HCT116 (cell line): ENCODE measurements around the gene ZNF791. TPM values are rescaled to one million over a fixed set of nuclear protein-coding genes. Genes with fewer than 3 reads are reported as not detected.
A peak's percentile ranks its signal among the peaks of the same experiment; 100 is the strongest.
"Not testable (repeated sequence)": the region's sequence is repeated elsewhere in the genome, so short reads cannot be mapped to it uniquely, and the experiment has no call there.

Source experiments
- ATAC-seq: fragments of 200-7000 bp; cut with Tn5 transposase; 2 replicates; pipeline ENCODE4 v1.9.1; 2020; ENCODE audit warnings: mild to moderate bottlenecking, moderate library complexity
- BruUV-seq: library from RNA; stranded (reverse); fragments of 400-500 nt; replicated peaks from 2 replicates; lab custom pipeline; 2021; lab: Mats Ljungman, UMichigan
- CTCF ChIA-PET: fragments of 300-600 bp; sonication (Branson Sonifier 250); formaldehyde crosslinking; loops from one replicate; lab custom pipeline; 2021; ENCODE audit warnings: antibody characterized with exemption; lab: Charles Lee
- POLR2A ChIA-PET: fragments of 300-600, 350-600 bp; sonication (Branson Sonifier 250); formaldehyde crosslinking; loops from one replicate; lab custom pipeline; 2021; ENCODE audit warnings: antibody characterized with exemption; lab: Charles Lee
- RAD21 ChIA-PET, 2 experiments: fragments of 300-600 bp; sonication (Branson Sonifier 250); formaldehyde crosslinking; loops; one replicate each; lab custom pipeline; 2023; ENCODE audit warnings: low total read pairs in 2 of 2; ENCODE audit not compliant: uncharacterized antibody in 2 of 2, unreplicated experiment in 2 of 2, low non-redundant PET in 1 of 2; lab: Charles Lee
- DNase-seq: peaks from one replicate; pipeline ENCODE4 v3.0.0-alpha.2; 2010; ENCODE audit warnings: low read depth, low spot score
- H2AFZ ChIP-seq: fragments of 200-600 bp; shearing (Covaris generic), sonication (generic); 2 replicates; pipeline ENCODE4 v1.6.1; 2017; ENCODE audit warnings: low read depth, mixed run types, mixed read lengths, antibody characterized with exemption, low read length; ENCODE audit not compliant: poor library complexity, severe bottlenecking
- H3K27ac ChIP-seq: 2 replicates; pipeline ENCODE4 v1.5.1; 2012; ENCODE audit warnings: low read depth, low read length
- H3K27me3 ChIP-seq: fragments of 200-600 bp; sonication (generic); 2 replicates; pipeline ENCODE4 v1.6.1; 2016; ENCODE audit warnings: mixed run types, low read length, mixed read lengths; ENCODE audit not compliant: insufficient read depth
- H3K36me3 ChIP-seq, 2 experiments: fragments of 200-500 bp in 1 of 2; fragments of 200-600 bp in 1 of 2; sonication (Bioruptor generic) in 1 of 2; sonication (generic) in 1 of 2; 2 replicates each; pipeline versions ENCODE4 v1.5.1 to v1.6.1; 2014 to 2016; ENCODE audit warnings: low read length in 2 of 2, inconsistent platforms in 1 of 2, mixed read lengths in 1 of 2, mixed run types in 1 of 2; ENCODE audit not compliant: insufficient read depth in 2 of 2, control insufficient read depth in 1 of 2
- H3K4me1 ChIP-seq, 2 experiments: fragments of 200-600 bp in 1 of 2; sonication (generic) in 1 of 2; 2 replicates each; pipeline versions ENCODE4 v1.5.1 to v1.6.1; 2012 to 2017; ENCODE audit warnings: low read length in 2 of 2, inconsistent platforms in 1 of 2, mild to moderate bottlenecking in 1 of 2, mixed read lengths in 1 of 2, mixed run types in 1 of 2, moderate library complexity in 1 of 2; ENCODE audit not compliant: insufficient read depth in 2 of 2, control insufficient read depth in 1 of 2
- H3K4me2 ChIP-seq: fragments of 200-600 bp; sonication (generic); 2 replicates; pipeline ENCODE4 v1.6.1; 2017; ENCODE audit warnings: mixed run types, low read length, mixed read lengths
- H3K4me3 ChIP-seq, 2 experiments: fragments of 200-600 bp in 1 of 2; sonication (generic) in 1 of 2; replicated peaks in 1 of 2; 2 replicates each; pipeline ENCODE4 v1.5.1; 2011 to 2016; ENCODE audit warnings: low read length in 2 of 2, control low read depth in 1 of 2, low read depth in 1 of 2, mild to moderate bottlenecking in 1 of 2, mixed read lengths in 1 of 2, mixed run types in 1 of 2
- H3K79me2 ChIP-seq: fragments of 200-600 bp; sonication (generic); 2 replicates; pipeline ENCODE4 v1.6.1; 2017; ENCODE audit warnings: mild to moderate bottlenecking, mixed run types, low read length, moderate library complexity, mixed read lengths; ENCODE audit not compliant: insufficient read depth
- H3K9ac ChIP-seq: fragments of 200-600 bp; sonication (generic); 2 replicates; pipeline ENCODE4 v1.6.1; 2016; ENCODE audit warnings: low read length, mixed read lengths
- H3K9me2 ChIP-seq: fragments of 200-600 bp; sonication (generic), shearing (Covaris generic); 2 replicates; pipeline ENCODE4 v1.6.1; 2017; ENCODE audit warnings: mixed run types, mild to moderate bottlenecking, moderate library complexity; ENCODE audit not compliant: insufficient read depth
- H3K9me3 ChIP-seq, 2 experiments: fragments of 200-500 bp in 1 of 2; fragments of 200-600 bp in 1 of 2; sonication (Bioruptor generic) in 1 of 2; sonication (generic) in 1 of 2; 2 replicates each; pipeline ENCODE4 v1.6.1; 2014 to 2017; ENCODE audit warnings: low read length in 2 of 2, mixed read lengths in 2 of 2, inconsistent platforms in 1 of 2, low read depth in 1 of 2, mild to moderate bottlenecking in 1 of 2, mixed run types in 1 of 2, moderate library complexity in 1 of 2; ENCODE audit not compliant: control insufficient read depth in 1 of 2, insufficient read depth in 1 of 2
- H4K20me1 ChIP-seq: fragments of 200-600 bp; sonication (generic), shearing (Covaris generic); 2 replicates; pipeline ENCODE4 v1.6.1; 2017; ENCODE audit warnings: mixed run types, mild to moderate bottlenecking, moderate library complexity; ENCODE audit not compliant: insufficient read depth
- EGR1 ChIP-seq: IDR thresholded peaks from 2 replicates; pipeline ENCODE4 v1.6.1; 2012; ENCODE audit warnings: low read depth
- EZH2phosphoT487 ChIP-seq: fragments of 200-600 bp; IDR thresholded peaks from 2 replicates; pipeline ENCODE4 v1.6.1; 2018; ENCODE audit warnings: antibody characterized with exemption, borderline replicate concordance
- FOSL1 ChIP-seq: IDR thresholded peaks from 2 replicates; pipeline ENCODE4 v1.6.1; 2012; ENCODE audit warnings: low read depth
- JUND ChIP-seq: IDR thresholded peaks from 2 replicates; pipeline ENCODE4 v1.6.1; 2012
- RAD21 ChIP-seq: IDR thresholded peaks from 2 replicates; pipeline ENCODE4 v1.6.1; 2012; ENCODE audit warnings: low read depth, mild to moderate bottlenecking
- SIN3A ChIP-seq: IDR thresholded peaks from 2 replicates; pipeline ENCODE4 v1.6.1; 2012; ENCODE audit warnings: low read depth
- ZFX ChIP-seq: fragments of 450-650 bp; IDR thresholded peaks from 2 replicates; pipeline ENCODE4 v1.6.1; 2017
- intact Hi-C: fragments of 100-400 bp; cut with micrococcal nuclease; formaldehyde crosslinking; loops from 2 replicates; pipeline ENCODE4 v1.10.0; 2022
- total RNA-seq: library from RNA; stranded (reverse); gene quantifications from one replicate; pipeline ENCODE4 v1.2.1, GENCODE V29; 2021; ENCODE audit not compliant: unreplicated experiment
- TF ChIP-seq, protein P1 (sequence below), 3 experiments: fragments of 200-600 bp in 1 of 3; sonication (generic) in 1 of 3; IDR thresholded peaks in 2 of 3; conservative IDR thresholded peaks in 1 of 3; 2 replicates each; pipeline ENCODE4 v1.5.1; 2012 to 2017; ENCODE audit warnings: low read depth in 2 of 3, low read length in 2 of 3, antibody characterized with exemption in 1 of 3, borderline replicate concordance in 1 of 3, control low read depth in 1 of 3, mild to moderate bottlenecking in 1 of 3, mixed read lengths in 1 of 3, mixed run types in 1 of 3, moderate library complexity in 1 of 3; ENCODE audit not compliant: insufficient read depth in 1 of 3

ZNF791 gene
- total RNA-seq, 1 experiment from 2014 or later = 21.2 TPM

DNA sequence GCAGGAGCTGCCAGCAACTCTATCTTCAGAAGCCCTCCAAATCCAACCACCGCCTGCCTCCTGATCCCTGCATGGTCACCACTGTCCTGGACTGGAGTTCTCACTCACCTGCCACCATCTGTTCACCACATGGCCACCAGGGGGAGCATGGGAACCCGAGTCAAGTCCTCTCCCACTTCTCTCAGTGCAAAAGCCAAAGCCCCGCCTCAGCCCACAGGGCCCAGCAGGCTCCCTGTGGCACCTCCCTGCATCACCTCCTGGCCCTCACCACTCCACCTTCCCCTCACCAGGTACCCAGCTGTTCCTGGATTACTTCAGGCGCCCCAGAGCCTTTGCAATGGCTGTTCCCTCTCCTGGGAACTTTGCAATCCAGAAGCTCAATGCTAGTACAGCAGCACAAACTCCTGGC is 65.7 kb downstream of the ZNF791 start:
- ChIA-PET RAD21 (no interaction called here), CTCF (interaction anchor here (1.0 to 1.7 kb wide), 3 partner anchors 12 to 119 kb away, joined by 4 to 7 read pairs (median 4); no protein-coding TSS in a partner anchor), POLR2A (no interaction called here)
- H3K9me2 ChIP-seq = no peaks in the 10 kb centered on the region
- no peak overlapping the region for H3K9ac ChIP-seq
- H3K4me2 ChIP-seq = no peak overlapping the region
- H3K27me3 ChIP-seq = no peaks in the 10 kb centered on the region
- DNase-seq (peak; percentile 67), ATAC-seq (peak; percentile 69)
- peaks cover 25 to 58% of the 10 kb centered on the region in 2 experiments; a peak in 3 of 4 replicates for H3K36me3 ChIP-seq
- no peaks in the 10 kb centered on the region for H4K20me1 ChIP-seq
- H3K4me3 ChIP-seq = no peak overlapping the region
- no TSS peak for BruUV-seq
- no peaks in the 10 kb centered on the region for H3K9me3 ChIP-seq
- intact Hi-C loops = loop anchor here (2.0 kb wide), 1 partner anchor 120 kb away; no protein-coding TSS in a partner anchor
- peak; percentile 63 for TF ChIP-seq RAD21
- no peak for TF ChIP-seq EGR1
- TF ChIP-seq, protein P1, sequence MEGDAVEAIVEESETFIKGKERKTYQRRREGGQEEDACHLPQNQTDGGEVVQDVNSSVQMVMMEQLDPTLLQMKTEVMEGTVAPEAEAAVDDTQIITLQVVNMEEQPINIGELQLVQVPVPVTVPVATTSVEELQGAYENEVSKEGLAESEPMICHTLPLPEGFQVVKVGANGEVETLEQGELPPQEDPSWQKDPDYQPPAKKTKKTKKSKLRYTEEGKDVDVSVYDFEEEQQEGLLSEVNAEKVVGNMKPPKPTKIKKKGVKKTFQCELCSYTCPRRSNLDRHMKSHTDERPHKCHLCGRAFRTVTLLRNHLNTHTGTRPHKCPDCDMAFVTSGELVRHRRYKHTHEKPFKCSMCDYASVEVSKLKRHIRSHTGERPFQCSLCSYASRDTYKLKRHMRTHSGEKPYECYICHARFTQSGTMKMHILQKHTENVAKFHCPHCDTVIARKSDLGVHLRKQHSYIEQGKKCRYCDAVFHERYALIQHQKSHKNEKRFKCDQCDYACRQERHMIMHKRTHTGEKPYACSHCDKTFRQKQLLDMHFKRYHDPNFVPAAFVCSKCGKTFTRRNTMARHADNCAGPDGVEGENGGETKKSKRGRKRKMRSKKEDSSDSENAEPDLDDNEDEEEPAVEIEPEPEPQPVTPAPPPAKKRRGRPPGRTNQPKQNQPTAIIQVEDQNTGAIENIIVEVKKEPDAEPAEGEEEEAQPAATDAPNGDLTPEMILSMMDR (IDR thresholded peaks at IDR 0.05 in 2 of 3, conservative IDR thresholded peaks at IDR 0.05 in 1 of 3; ENCODE audit: borderline replicate concordance in 1 of 3, insufficient read depth in 1 of 3, low read depth in 2 of 3, low read length in 2 of 3) = peak; percentile 61 to 94 (median 91)
- no peak for TF ChIP-seq FOSL1
- TF ChIP-seq, all 23 proteins: peak for 2
- no peak overlapping the region for H2AFZ ChIP-seq
- H3K27ac ChIP-seq = no peak overlapping the region
- H3K4me1 ChIP-seq = peaks cover 5 to 13% of the 10 kb centered on the region in 2 experiments; a peak in 3 of 4 replicates
- peaks cover 30% of the 10 kb centered on the region for H3K79me2 ChIP-seq

DNA sequence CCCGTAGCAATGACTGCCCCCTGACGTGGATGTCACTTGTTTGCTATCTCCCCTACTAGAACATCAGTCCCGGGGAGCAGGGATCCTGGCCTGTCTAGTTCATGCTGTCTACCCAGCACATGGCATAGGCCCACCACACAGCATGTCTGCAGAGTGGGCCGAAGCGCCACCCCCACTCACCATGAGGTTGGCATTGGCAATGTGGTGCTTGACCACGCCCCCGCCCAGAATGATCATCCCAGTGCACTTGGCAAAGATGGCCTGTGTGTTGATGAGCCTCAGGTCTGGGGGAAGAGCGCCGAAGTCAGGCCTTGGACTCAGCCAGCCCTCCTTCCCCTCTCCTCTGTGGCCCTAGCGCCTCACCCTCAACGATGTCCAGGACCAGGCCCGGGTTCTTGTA is 66.2 kb downstream of the ZNF791 start:
- Histone ChIP-seq H3K79me2 (peaks cover 30% of the 10 kb centered on the region), H3K4me3 (no peak overlapping the region), H3K27ac (no peak overlapping the region), H3K9ac (no peak overlapping the region), H3K4me1 (peaks cover 5 to 13% of the 10 kb centered on the region in 2 experiments; a peak in 3 of 4 replicates), H2AFZ (no peak overlapping the region), H4K20me1 (no peaks in the 10 kb centered on the region), H3K4me2 (no peak overlapping the region), H3K9me3 (no peaks in the 10 kb centered on the region), H3K36me3 (peaks cover 25 to 55% of the 10 kb centered on the region in 2 experiments; a peak in 3 of 4 replicates), H3K9me2 (no peaks in the 10 kb centered on the region), H3K27me3 (no peaks in the 10 kb centered on the region)
- ChIA-PET CTCF (interaction anchor here (1.0 to 1.7 kb wide), 3 partner anchors 13 to 119 kb away, joined by 4 to 7 read pairs (median 4); no protein-coding TSS in a partner anchor), POLR2A (no interaction called here), RAD21 (no interaction called here)
- intact Hi-C loops = loop anchor here (2.0 kb wide), 1 partner anchor 120 kb away; no protein-coding TSS in a partner anchor
- BruUV-seq = no TSS peak
- ATAC-seq = no peak
- TF ChIP-seq RAD21 (no peak), JUND (no peak), ZFX (no peak), EZH2phosphoT487 (no peak), EGR1 (no peak), SIN3A (no peak)
- no peak for DNase-seq

DNA sequence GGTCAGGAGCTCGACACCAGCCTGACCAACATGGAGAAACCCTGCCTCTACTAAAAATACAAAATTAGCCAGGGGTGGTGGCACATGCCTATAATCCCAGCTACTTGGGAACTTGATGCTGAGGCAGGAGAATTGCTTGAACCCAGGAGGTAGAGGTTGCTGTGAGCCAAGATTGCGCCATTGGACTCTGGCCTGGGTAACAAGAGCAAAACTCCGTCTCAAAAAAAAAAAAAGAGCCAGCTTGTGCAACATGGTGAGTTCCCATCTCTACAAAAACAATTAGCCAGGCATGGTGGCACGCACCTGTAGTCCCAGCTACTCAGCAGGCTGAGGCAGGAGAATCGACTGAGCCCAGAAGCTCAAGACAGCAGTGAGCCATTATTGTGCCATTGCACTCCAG is 67.3 kb downstream of the ZNF791 start:
- ChIA-PET POLR2A (interaction anchor here (0.7 kb wide), 1 partner anchor 44 kb away, joined by 4 read pairs; no protein-coding TSS in a partner anchor), CTCF (interaction anchor here (0.7 kb wide), 1 partner anchor 629 kb away, joined by 3 read pairs; no protein-coding TSS in a partner anchor)
- BruUV-seq, H3K9me3 ChIP-seq, H3K9me2 ChIP-seq, DNase-seq, ATAC-seq, H3K27me3 ChIP-seq, H2AFZ ChIP-seq, H3K27ac ChIP-seq, intact Hi-C loops, RAD21 ChIA-PET, H3K4me3 ChIP-seq, H4K20me1 ChIP-seq, H3K4me2 ChIP-seq, H3K9ac ChIP-seq: not testable (repeated sequence)
- peaks cover 24 to 47% of the 10 kb centered on the region in 2 experiments; a peak in 3 of 4 replicates for H3K36me3 ChIP-seq
- H3K79me2 ChIP-seq = peaks cover 30% of the 10 kb centered on the region
- peaks cover 9 to 22% of the 10 kb centered on the region in 2 experiments; a peak in 3 of 4 replicates for H3K4me1 ChIP-seq
